ENCODE measurements around the gene NADK. TPM values are rescaled to one million over a fixed set of nuclear protein-coding genes. Genes with fewer than 3 reads are reported as not detected.

The NADK gene
- total RNA-seq, 1 donor from 2014 or later: 68.1 TPM

- Histone ChIP-seq H3K4me3 (ENCODE audit: low read depth, low read length) (no peak overlapping the region), H3K27me3 (ENCODE audit: control insufficient read depth, insufficient read depth, low read length) (no peaks in the 10 kb centered on the region), H3K36me3 (ENCODE audit: control insufficient read depth, insufficient read depth, low read length) (peaks cover 13% of the 10 kb centered on the region)
- no peak for TF ChIP-seq CTCF (IDR thresholded peaks at IDR 0.05; ENCODE audit: insufficient read depth, low read length, poor library complexity, severe bottlenecking)
- no peak for DNase-seq (ENCODE audit: low read depth)
Measured at GRCh38 chr1:1793481-1794244, 15.4 kb upstream of the NADK start.

GRCh38 chr1:1788646-1789431 is 10.6 kb upstream of the NADK start:
- Histone ChIP-seq H3K36me3 (ENCODE audit: control insufficient read depth, insufficient read depth, low read length) (peaks cover 15% of the 10 kb centered on the region), H3K4me3 (ENCODE audit: low read depth, low read length) (no peak overlapping the region), H3K27me3 (ENCODE audit: control insufficient read depth, insufficient read depth, low read length) (no peaks in the 10 kb centered on the region)
- DNase-seq (ENCODE audit: low read depth): no peak
- peak; percentile 38 for TF ChIP-seq CTCF (IDR thresholded peaks at IDR 0.05; ENCODE audit: insufficient read depth, low read length, poor library complexity, severe bottlenecking)

- no peak overlapping the region for H3K4me3 ChIP-seq (ENCODE audit: low read depth, low read length)
- no peak for TF ChIP-seq CTCF (IDR thresholded peaks at IDR 0.05; ENCODE audit: insufficient read depth, low read length, poor library complexity, severe bottlenecking)
- no peak for DNase-seq (ENCODE audit: low read depth)
- peaks cover 14% of the 10 kb centered on the region for H3K36me3 ChIP-seq (ENCODE audit: control insufficient read depth, insufficient read depth, low read length)
- no peaks in the 10 kb centered on the region for H3K27me3 ChIP-seq (ENCODE audit: control insufficient read depth, insufficient read depth, low read length)
Measured at GRCh38 chr1:1788136-1788535, 9.9 kb upstream of the NADK start.

GRCh38 chr1:1786836-1787605 is 8.8 kb upstream of the NADK start:
- no peaks in the 10 kb centered on the region for H3K27me3 ChIP-seq (ENCODE audit: control insufficient read depth, insufficient read depth, low read length)
- no peak for TF ChIP-seq CTCF (IDR thresholded peaks at IDR 0.05; ENCODE audit: insufficient read depth, low read length, poor library complexity, severe bottlenecking)
- H3K36me3 ChIP-seq (ENCODE audit: control insufficient read depth, insufficient read depth, low read length): peaks cover 14% of the 10 kb centered on the region

GRCh38 chr1:1785666-1786065 is 7.4 kb upstream of the NADK start:
- no peak for DNase-seq (ENCODE audit: low read depth)
- H3K36me3 ChIP-seq (ENCODE audit: control insufficient read depth, insufficient read depth, low read length): peaks cover 10% of the 10 kb centered on the region
- H3K27me3 ChIP-seq (ENCODE audit: control insufficient read depth, insufficient read depth, low read length): no peaks in the 10 kb centered on the region
- no peak for TF ChIP-seq CTCF (IDR thresholded peaks at IDR 0.05; ENCODE audit: insufficient read depth, low read length, poor library complexity, severe bottlenecking)
- H3K4me3 ChIP-seq (ENCODE audit: low read depth, low read length): no peak overlapping the region

More at GRCh38 chr1:1786836-1787605, 8.8 kb upstream of the NADK start:
- H3K4me3 ChIP-seq (ENCODE audit: low read depth, low read length): no peak overlapping the region
- DNase-seq (ENCODE audit: low read depth): no peak

Data from kidney epithelial cell (primary cell).